Cardiac muscle cell (in vitro differentiated cells and primary cell): ENCODE results near the gene SH2D7. TPM values are rescaled to one million over a fixed set of nuclear protein-coding genes. Genes with fewer than 3 reads are reported as not detected.

Experiments used
- DNase-seq, 2 donors: peaks; one replicate each; pipeline versions ENCODE4 v3.0.0 to v3.0.0-alpha.2; 2010 to 2017; ENCODE audit warnings: low read depth in 1 of 2, low spot score in 1 of 2
- H3K27ac ChIP-seq: fragments of 200-600 bp; sonication (generic); 2 replicates; pipeline ENCODE4 v1.5.1; 2016
- H3K27me3 ChIP-seq: fragments of 200-600 bp; sonication (generic); 2 replicates; pipeline ENCODE4 v1.6.0; 2016; ENCODE audit warnings: control low read depth
- H3K36me3 ChIP-seq: fragments of 200-600 bp; sonication (generic); 2 replicates; pipeline ENCODE4 v1.5.1; 2016; ENCODE audit warnings: control low read depth
- H3K4me1 ChIP-seq: fragments of 200-600 bp; sonication (generic); 2 replicates; pipeline ENCODE4 v1.8.1; 2017; ENCODE audit warnings: low read depth, mild to moderate bottlenecking, mixed run types
- H3K4me3 ChIP-seq: fragments of 200-600 bp; sonication (generic); 2 replicates; pipeline ENCODE4 v1.5.1; 2016; ENCODE audit warnings: mild to moderate bottlenecking
- H3K9me3 ChIP-seq: fragments of 200-600 bp; sonication (generic); 2 replicates; pipeline ENCODE4 v1.5.1; 2017; ENCODE audit warnings: low read depth, mild to moderate bottlenecking, control low read depth
- CTCF ChIP-seq: IDR thresholded peaks from 2 replicates; pipeline ENCODE4 v1.5.1; 2012; ENCODE audit warnings: low read depth, mild to moderate bottlenecking, low read length
- polyA plus RNA-seq: library from polyadenylated mRNA; unstranded; fragments of >200 nt; fragmentation: Nextera tagmentation; extraction: Ambion mirVana; gene quantifications from 2 replicates; pipeline ENCODE4 v1.2.1, GENCODE V29; 2016
- total RNA-seq: library from RNA; depleted of rRNA; stranded (reverse); fragments of >200 nt; gene quantifications from 2 replicates; pipeline ENCODE4 v1.2.3, GENCODE V29; 2016

SH2D7 gene
- total and polyA plus RNA-seq, 2 experiments from 2014 or later, result 0.98 TPM; not detected in 1

- H3K4me1 ChIP-seq, result no peaks in the 10 kb centered on the region
- H3K9me3 ChIP-seq, result no peaks in the 10 kb centered on the region
- no peak for DNase-seq
- no peak for TF ChIP-seq CTCF
- H3K36me3 ChIP-seq, result no peaks in the 10 kb centered on the region
- no peak overlapping the region for H3K4me3 ChIP-seq
- H3K27me3 ChIP-seq, result no peaks in the 10 kb centered on the region
- no peak overlapping the region for H3K27ac ChIP-seq
These were observed 5.9 kb downstream of the SH2D7 start for GRCh38 chr15:78098131-78098755.

DNA sequence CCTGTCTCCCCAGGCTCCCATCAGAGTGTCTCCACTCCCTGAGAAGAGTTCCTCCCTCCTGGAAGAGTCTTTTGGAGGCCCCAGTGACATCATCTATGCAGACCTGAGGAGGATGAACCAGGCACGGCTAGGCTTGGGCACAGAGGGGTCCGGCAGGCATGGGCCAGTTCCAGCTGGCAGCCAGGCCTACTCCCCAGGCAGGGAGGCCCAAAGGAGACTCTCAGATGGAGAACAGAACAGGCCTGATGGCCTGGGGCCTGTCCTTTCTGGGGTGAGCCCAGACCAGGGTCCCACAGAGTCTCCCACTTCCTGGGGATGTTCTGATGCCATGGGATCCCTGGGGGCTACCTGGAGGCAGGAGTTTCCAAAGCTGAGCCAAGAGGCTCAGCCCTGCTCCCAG, 8.5 kb downstream of the SH2D7 start:
- Histone ChIP-seq H3K4me3 (no peak overlapping the region), H3K36me3 (no peaks in the 10 kb centered on the region), H3K27ac (no peak overlapping the region), H3K9me3 (no peaks in the 10 kb centered on the region), H3K27me3 (no peaks in the 10 kb centered on the region), H3K4me1 (no peaks in the 10 kb centered on the region)
- TF ChIP-seq CTCF, result no peak
- no peak for DNase-seq

GRCh38 chr15:78101423-78102105, 9.2 kb downstream of the SH2D7 start:
- DNase-seq, result no peak
- no peak for TF ChIP-seq CTCF
- no peaks in the 10 kb centered on the region for H3K27me3 ChIP-seq
- H3K9me3 ChIP-seq, result no peaks in the 10 kb centered on the region
- no peak overlapping the region for H3K27ac ChIP-seq
- no peaks in the 10 kb centered on the region for H3K4me1 ChIP-seq
- H3K4me3 ChIP-seq, result no peak overlapping the region
- no peaks in the 10 kb centered on the region for H3K36me3 ChIP-seq

GRCh38 chr15:78102211-78102610, 9.8 kb downstream of the SH2D7 start:
- Histone ChIP-seq H3K4me1 (no peaks in the 10 kb centered on the region), H3K9me3 (no peaks in the 10 kb centered on the region), H3K27me3 (no peaks in the 10 kb centered on the region), H3K36me3 (no peaks in the 10 kb centered on the region), H3K4me3 (no peak overlapping the region), H3K27ac (no peak overlapping the region)
- no peak for TF ChIP-seq CTCF
- DNase-seq, result no peak

DNA sequence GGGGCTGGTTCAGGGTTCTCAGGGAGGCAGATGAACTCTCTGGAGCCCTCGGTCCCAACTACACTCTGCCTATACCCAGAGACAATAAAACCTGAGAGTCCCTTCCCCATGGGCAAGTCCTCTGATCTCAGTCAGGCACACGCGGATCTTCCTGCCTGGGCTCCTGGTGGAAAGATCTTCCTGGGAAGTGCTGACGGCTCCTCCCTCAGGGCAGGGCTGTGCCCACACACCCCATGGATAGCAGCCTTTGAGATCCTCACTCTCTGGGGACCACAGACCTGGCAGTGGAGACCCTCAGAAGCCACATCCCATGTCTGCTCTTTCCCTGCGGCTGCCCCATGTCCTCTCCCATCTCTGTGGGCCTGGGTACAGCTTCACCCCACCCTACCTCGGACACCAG, 10.4 kb downstream of the SH2D7 start:
- H3K9me3 ChIP-seq, result no peaks in the 10 kb centered on the region
- H3K4me3 ChIP-seq, result no peak overlapping the region
- no peak for DNase-seq
- H3K4me1 ChIP-seq, result no peaks in the 10 kb centered on the region
- TF ChIP-seq CTCF, result no peak
- no peaks in the 10 kb centered on the region for H3K27me3 ChIP-seq
- no peaks in the 10 kb centered on the region for H3K36me3 ChIP-seq
- H3K27ac ChIP-seq, result no peak overlapping the region
